Neural cell (in vitro differentiated cells): ENCODE results near the gene TGM4.

Source experiments
- EP300 ChIP-seq: fragments of 450-650 bp; conservative IDR thresholded peaks from 2 replicates; pipeline ENCODE4 v1.6.1; 2014; ENCODE audit warnings: antibody characterized with exemption, mild to moderate bottlenecking, moderate library complexity; ENCODE audit not compliant: poor library complexity, severe bottlenecking
- EZH2 ChIP-seq: fragments of 200-600, 300-800 bp; shearing (Covaris generic), sonication (generic); IDR thresholded peaks from 2 replicates; pipeline ENCODE4 v1.6.1; 2014; ENCODE audit warnings: antibody characterized with exemption, low read length, borderline replicate concordance, mild to moderate bottlenecking; ENCODE audit not compliant: insufficient read depth, poor library complexity, severe bottlenecking
- MXI1 ChIP-seq: fragments of 450-650 bp; conservative IDR thresholded peaks from 2 replicates; pipeline ENCODE4 v1.6.1; 2014; ENCODE audit warnings: antibody characterized with exemption, mild to moderate bottlenecking; ENCODE audit not compliant: poor library complexity, severe bottlenecking
- POLR2AphosphoS5 ChIP-seq: IDR thresholded peaks from 2 replicates; pipeline ENCODE4 v1.6.1; 2012
- RAD21 ChIP-seq: fragments of 450-650 bp; conservative IDR thresholded peaks from 2 replicates; pipeline ENCODE4 v1.6.1; 2014; ENCODE audit warnings: antibody characterized with exemption, mild to moderate bottlenecking, moderate library complexity
- SMC3 ChIP-seq: fragments of 450-650 bp; conservative IDR thresholded peaks from 2 replicates; pipeline ENCODE4 v1.6.1; 2014; ENCODE audit warnings: antibody characterized with exemption, mild to moderate bottlenecking, moderate library complexity; ENCODE audit not compliant: poor library complexity
- TAF1 ChIP-seq: IDR thresholded peaks from 2 replicates; pipeline ENCODE4 v1.6.1; 2012; ENCODE audit warnings: low read depth
- TF ChIP-seq, protein P1 (sequence below): fragments of 450-650 bp; IDR thresholded peaks from 2 replicates; pipeline ENCODE4 v1.5.1; 2014; ENCODE audit warnings: antibody characterized with exemption, mild to moderate bottlenecking, moderate library complexity; ENCODE audit not compliant: poor library complexity, severe bottlenecking
- TF ChIP-seq, protein P2 (sequence below): IDR thresholded peaks from 2 replicates; pipeline ENCODE4 v1.6.1; 2012; ENCODE audit warnings: borderline replicate concordance

GRCh38 chr3:44954962-44955361 is 80.6 kb downstream of the TGM4 start:
- TF ChIP-seq, protein P1, sequence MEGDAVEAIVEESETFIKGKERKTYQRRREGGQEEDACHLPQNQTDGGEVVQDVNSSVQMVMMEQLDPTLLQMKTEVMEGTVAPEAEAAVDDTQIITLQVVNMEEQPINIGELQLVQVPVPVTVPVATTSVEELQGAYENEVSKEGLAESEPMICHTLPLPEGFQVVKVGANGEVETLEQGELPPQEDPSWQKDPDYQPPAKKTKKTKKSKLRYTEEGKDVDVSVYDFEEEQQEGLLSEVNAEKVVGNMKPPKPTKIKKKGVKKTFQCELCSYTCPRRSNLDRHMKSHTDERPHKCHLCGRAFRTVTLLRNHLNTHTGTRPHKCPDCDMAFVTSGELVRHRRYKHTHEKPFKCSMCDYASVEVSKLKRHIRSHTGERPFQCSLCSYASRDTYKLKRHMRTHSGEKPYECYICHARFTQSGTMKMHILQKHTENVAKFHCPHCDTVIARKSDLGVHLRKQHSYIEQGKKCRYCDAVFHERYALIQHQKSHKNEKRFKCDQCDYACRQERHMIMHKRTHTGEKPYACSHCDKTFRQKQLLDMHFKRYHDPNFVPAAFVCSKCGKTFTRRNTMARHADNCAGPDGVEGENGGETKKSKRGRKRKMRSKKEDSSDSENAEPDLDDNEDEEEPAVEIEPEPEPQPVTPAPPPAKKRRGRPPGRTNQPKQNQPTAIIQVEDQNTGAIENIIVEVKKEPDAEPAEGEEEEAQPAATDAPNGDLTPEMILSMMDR = no peak
- no peak for TF ChIP-seq EZH2
- no peak for TF ChIP-seq RAD21
- no peak for TF ChIP-seq EP300
- no peak for TF ChIP-seq TAF1
- no peak for TF ChIP-seq SMC3
- TF ChIP-seq MXI1 = no peak
- TF ChIP-seq POLR2AphosphoS5 = no peak
- TF ChIP-seq, protein P2, sequence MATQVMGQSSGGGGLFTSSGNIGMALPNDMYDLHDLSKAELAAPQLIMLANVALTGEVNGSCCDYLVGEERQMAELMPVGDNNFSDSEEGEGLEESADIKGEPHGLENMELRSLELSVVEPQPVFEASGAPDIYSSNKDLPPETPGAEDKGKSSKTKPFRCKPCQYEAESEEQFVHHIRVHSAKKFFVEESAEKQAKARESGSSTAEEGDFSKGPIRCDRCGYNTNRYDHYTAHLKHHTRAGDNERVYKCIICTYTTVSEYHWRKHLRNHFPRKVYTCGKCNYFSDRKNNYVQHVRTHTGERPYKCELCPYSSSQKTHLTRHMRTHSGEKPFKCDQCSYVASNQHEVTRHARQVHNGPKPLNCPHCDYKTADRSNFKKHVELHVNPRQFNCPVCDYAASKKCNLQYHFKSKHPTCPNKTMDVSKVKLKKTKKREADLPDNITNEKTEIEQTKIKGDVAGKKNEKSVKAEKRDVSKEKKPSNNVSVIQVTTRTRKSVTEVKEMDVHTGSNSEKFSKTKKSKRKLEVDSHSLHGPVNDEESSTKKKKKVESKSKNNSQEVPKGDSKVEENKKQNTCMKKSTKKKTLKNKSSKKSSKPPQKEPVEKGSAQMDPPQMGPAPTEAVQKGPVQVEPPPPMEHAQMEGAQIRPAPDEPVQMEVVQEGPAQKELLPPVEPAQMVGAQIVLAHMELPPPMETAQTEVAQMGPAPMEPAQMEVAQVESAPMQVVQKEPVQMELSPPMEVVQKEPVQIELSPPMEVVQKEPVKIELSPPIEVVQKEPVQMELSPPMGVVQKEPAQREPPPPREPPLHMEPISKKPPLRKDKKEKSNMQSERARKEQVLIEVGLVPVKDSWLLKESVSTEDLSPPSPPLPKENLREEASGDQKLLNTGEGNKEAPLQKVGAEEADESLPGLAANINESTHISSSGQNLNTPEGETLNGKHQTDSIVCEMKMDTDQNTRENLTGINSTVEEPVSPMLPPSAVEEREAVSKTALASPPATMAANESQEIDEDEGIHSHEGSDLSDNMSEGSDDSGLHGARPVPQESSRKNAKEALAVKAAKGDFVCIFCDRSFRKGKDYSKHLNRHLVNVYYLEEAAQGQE = no peak
